ENCODE results near the gene PSME2.

DNA sequence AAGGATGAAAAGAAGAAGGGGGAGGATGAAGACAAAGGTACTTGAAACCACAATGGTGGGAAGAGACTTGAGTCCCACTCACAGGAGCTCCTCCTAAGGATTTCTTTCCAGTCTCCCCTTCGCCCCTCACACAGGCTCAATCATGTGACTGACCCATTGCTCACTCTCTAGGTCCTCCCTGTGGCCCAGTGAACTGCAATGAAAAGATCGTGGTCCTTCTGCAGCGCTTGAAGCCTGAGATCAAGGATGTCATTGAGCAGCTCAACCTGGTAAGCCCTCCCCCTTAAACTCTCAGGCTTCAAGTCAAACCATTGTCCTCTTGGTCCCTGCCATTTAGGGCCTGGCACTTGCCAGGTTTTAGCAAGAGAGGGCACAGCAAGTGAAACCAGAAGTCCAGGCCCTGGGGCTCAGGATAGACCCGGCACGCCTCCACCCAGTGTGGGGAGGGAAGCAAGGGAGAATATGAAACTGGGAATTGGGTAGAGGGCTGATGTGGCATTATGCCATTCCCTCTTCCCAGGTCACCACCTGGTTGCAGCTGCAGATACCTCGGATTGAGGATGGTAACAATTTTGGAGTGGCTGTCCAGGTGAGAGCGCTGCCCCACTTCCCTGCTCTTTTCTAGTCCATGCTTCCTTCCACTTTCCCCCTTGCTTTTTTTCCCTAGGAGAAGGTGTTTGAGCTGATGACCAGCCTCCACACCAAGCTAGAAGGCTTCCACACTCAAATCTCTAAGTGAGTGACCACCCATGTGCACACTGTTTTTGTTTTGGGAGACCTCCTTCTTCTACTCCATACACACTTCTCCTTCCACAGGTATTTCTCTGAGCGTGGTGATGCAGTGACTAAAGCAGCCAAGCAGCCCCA is 8.6 kb downstream of the PSME2 start:
- TF ChIP-seq, protein P1, sequence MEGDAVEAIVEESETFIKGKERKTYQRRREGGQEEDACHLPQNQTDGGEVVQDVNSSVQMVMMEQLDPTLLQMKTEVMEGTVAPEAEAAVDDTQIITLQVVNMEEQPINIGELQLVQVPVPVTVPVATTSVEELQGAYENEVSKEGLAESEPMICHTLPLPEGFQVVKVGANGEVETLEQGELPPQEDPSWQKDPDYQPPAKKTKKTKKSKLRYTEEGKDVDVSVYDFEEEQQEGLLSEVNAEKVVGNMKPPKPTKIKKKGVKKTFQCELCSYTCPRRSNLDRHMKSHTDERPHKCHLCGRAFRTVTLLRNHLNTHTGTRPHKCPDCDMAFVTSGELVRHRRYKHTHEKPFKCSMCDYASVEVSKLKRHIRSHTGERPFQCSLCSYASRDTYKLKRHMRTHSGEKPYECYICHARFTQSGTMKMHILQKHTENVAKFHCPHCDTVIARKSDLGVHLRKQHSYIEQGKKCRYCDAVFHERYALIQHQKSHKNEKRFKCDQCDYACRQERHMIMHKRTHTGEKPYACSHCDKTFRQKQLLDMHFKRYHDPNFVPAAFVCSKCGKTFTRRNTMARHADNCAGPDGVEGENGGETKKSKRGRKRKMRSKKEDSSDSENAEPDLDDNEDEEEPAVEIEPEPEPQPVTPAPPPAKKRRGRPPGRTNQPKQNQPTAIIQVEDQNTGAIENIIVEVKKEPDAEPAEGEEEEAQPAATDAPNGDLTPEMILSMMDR (conservative IDR thresholded peaks at IDR 0.05 in 1 of 2, IDR thresholded peaks at IDR 0.05 in 1 of 2; ENCODE audit: extremely low read depth in 1 of 2, insufficient read depth in 1 of 2, low read depth in 1 of 2, low read length in 2 of 2), result no peak
- TF ChIP-seq EZH2 (IDR thresholded peaks at IDR 0.05; ENCODE audit: borderline replicate concordance, low read length), result no peak

Measured in mammary epithelial cell (primary cell).